Measurements from ENCODE around the gene HIGD1C.

DNA sequence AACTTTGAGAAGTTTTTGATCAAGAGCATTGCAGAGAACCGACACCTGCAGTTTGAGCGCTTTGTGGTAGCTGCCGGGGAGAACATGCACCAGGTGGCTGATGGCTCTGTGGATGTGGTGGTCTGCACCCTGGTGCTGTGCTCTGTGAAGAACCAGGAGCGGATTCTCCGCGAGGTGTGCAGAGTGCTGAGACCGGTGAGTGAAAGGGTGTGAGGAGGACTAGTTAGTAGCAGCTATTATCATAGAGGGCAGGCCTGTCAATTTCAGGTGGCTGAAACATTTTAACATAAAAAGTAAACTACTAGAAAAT is 27.0 kb upstream of the HIGD1C start:
- no peak for TF ChIP-seq EZH2phosphoT487 (conservative IDR thresholded peaks at IDR 0.05; ENCODE audit: low read length)
- TF ChIP-seq, protein P1, sequence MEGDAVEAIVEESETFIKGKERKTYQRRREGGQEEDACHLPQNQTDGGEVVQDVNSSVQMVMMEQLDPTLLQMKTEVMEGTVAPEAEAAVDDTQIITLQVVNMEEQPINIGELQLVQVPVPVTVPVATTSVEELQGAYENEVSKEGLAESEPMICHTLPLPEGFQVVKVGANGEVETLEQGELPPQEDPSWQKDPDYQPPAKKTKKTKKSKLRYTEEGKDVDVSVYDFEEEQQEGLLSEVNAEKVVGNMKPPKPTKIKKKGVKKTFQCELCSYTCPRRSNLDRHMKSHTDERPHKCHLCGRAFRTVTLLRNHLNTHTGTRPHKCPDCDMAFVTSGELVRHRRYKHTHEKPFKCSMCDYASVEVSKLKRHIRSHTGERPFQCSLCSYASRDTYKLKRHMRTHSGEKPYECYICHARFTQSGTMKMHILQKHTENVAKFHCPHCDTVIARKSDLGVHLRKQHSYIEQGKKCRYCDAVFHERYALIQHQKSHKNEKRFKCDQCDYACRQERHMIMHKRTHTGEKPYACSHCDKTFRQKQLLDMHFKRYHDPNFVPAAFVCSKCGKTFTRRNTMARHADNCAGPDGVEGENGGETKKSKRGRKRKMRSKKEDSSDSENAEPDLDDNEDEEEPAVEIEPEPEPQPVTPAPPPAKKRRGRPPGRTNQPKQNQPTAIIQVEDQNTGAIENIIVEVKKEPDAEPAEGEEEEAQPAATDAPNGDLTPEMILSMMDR (IDR thresholded peaks at IDR 0.05; ENCODE audit: insufficient read depth, low read length, poor library complexity, severe bottlenecking) = no peak

All from SU-DHL-6 (cell line).